ENCODE results near the gene FNDC3B. TPM values are rescaled to one million over a fixed set of nuclear protein-coding genes. Genes with fewer than 3 reads are reported as not detected.

The FNDC3B gene
- total RNA-seq, 5 donors from 2014 or later (not counting 1 experiment from before 2014, with no cell fraction given), result 18.1 to 46.5 (median 23.5) TPM

GRCh38 chr3:172398484-172398883 lies 359.1 kb downstream of the FNDC3B start:
- Mint-ChIP-seq H3K27ac (no peak overlapping the region), H3K9me3 (peaks cover 0 to 11% (median 5%) of the 10 kb centered on the region in 3 donors), H3K4me3 (no peak overlapping the region), H3K36me3 (peaks cover 51% of the 10 kb centered on the region), H3K4me1 (no peaks in the 10 kb centered on the region), H3K27me3 (no peaks in the 10 kb centered on the region)
- Histone ChIP-seq H3K36me3 (ENCODE audit: control insufficient read depth in 2 of 2, extremely low read depth in 1 of 2, insufficient read depth in 1 of 2, low read length in 1 of 2) (peaks cover 0 to 5% of the 10 kb centered on the region in 2 donors), H3K9me3 (no peaks in the 10 kb centered on the region), H3K4me3 (ENCODE audit: control insufficient read depth in 1 of 2, extremely low read depth in 1 of 2, low read length in 1 of 2) (no peak overlapping the region), H3K27me3 (replicated peaks in 1 of 2; ENCODE audit: control insufficient read depth in 2 of 2, extremely low read depth in 1 of 2, insufficient read depth in 2 of 2, low read length in 1 of 2) (no peaks in the 10 kb centered on the region), H3K4me1 (ENCODE audit: control insufficient read depth in 1 of 2, extremely low read depth in 1 of 2, insufficient read depth in 2 of 2, low read length in 2 of 2) (no peaks in the 10 kb centered on the region), H3K27ac (ENCODE audit: low read length) (no peak overlapping the region)
- ATAC-seq (replicated peaks in 1 of 4), result no peak
- ChIA-PET CTCF (no interaction called here), POLR2A (no interaction called here)
- no CpG with 5 or more reads among the region's 4 CpGs for WGBS (ENCODE audit: insufficient coverage)
- no peak for DNase-seq

DNA sequence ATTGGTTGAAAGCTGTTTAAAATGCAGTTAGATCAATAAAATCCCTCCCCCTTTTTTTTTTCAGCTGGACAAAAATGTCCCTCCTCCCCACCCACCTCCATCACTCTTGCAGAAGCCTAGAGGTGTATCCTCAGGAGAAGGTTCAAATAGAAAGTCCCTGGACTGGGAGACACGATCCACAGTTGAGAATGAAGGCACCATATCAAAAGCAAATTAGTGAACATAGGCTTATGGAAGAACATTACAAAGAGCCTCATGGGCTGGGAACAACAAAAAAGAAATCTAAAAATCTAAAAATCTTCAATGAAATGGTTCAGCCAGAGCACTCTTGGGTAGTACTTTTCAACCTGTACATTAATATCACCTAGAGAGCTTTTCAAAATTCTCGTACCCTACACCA lies 362.7 kb downstream of the FNDC3B start:
- Mint-ChIP-seq H3K4me1 (no peaks in the 10 kb centered on the region), H3K4me3 (no peak overlapping the region), H3K27ac (no peak overlapping the region), H3K36me3 (peaks cover 37% of the 10 kb centered on the region), H3K27me3 (no peaks in the 10 kb centered on the region), H3K9me3 (peaks cover 0 to 11% (median 5%) of the 10 kb centered on the region in 3 donors)
- no peak overlapping the region for H3K27ac ChIP-seq (ENCODE audit: low read length)
- ChIA-PET POLR2A (interaction anchor here in 1 of 2 donors (0.6 kb wide), 1 partner anchor 665 kb away, joined by 3 read pairs; no protein-coding TSS in a partner anchor), CTCF (no interaction called here)
- no CpG with 5 or more reads among the region's 2 CpGs for WGBS (ENCODE audit: insufficient coverage)
- ATAC-seq (replicated peaks in 1 of 4) (no peak), DNase-seq (no peak)
- H3K4me1 ChIP-seq (ENCODE audit: control insufficient read depth in 1 of 2, extremely low read depth in 1 of 2, insufficient read depth in 2 of 2, low read length in 2 of 2), result no peaks in the 10 kb centered on the region
- no peaks in the 10 kb centered on the region for H3K27me3 ChIP-seq (replicated peaks in 1 of 2; ENCODE audit: control insufficient read depth in 2 of 2, extremely low read depth in 1 of 2, insufficient read depth in 2 of 2, low read length in 1 of 2)
- no peaks in the 10 kb centered on the region for H3K9me3 ChIP-seq
- H3K4me3 ChIP-seq (ENCODE audit: control insufficient read depth in 1 of 2, extremely low read depth in 1 of 2, low read length in 1 of 2), result no peak overlapping the region
- H3K36me3 ChIP-seq (ENCODE audit: control insufficient read depth in 2 of 2, extremely low read depth in 1 of 2, insufficient read depth in 1 of 2, low read length in 1 of 2), result peaks cover 0 to 5% of the 10 kb centered on the region in 2 donors

- ATAC-seq (replicated peaks in 1 of 4) (no peak), DNase-seq (no peak)
- peaks cover 0 to 3% of the 10 kb centered on the region in 2 donors for H3K36me3 ChIP-seq (ENCODE audit: control insufficient read depth in 2 of 2, extremely low read depth in 1 of 2, insufficient read depth in 1 of 2, low read length in 1 of 2)
- Mint-ChIP-seq H3K27ac (no peak overlapping the region), H3K4me1 (no peaks in the 10 kb centered on the region), H3K36me3 (peaks cover 34% of the 10 kb centered on the region), H3K4me3 (no peak overlapping the region), H3K9me3 (peaks cover 0 to 11% (median 5%) of the 10 kb centered on the region in 3 donors), H3K27me3 (no peaks in the 10 kb centered on the region)
- CTCF ChIA-PET, result no interaction called here
- H3K4me1 ChIP-seq (ENCODE audit: control insufficient read depth in 1 of 2, extremely low read depth in 1 of 2, insufficient read depth in 2 of 2, low read length in 2 of 2), result no peaks in the 10 kb centered on the region
- POLR2A ChIA-PET, result no interaction called here
- no peaks in the 10 kb centered on the region for H3K27me3 ChIP-seq (replicated peaks in 1 of 2; ENCODE audit: control insufficient read depth in 2 of 2, extremely low read depth in 1 of 2, insufficient read depth in 2 of 2, low read length in 1 of 2)
- H3K4me3 ChIP-seq (ENCODE audit: control insufficient read depth in 1 of 2, extremely low read depth in 1 of 2, low read length in 1 of 2), result no peak overlapping the region
- no CpG with 5 or more reads among the region's 8 CpGs for WGBS (ENCODE audit: insufficient coverage)
- no peak overlapping the region for H3K27ac ChIP-seq (ENCODE audit: low read length)
- H3K9me3 ChIP-seq, result no peaks in the 10 kb centered on the region
Observed at GRCh38 chr3:172402892-172403643, 363.7 kb downstream of the FNDC3B start.

GRCh38 chr3:172404237-172404962 lies 365.0 kb downstream of the FNDC3B start:
- Mint-ChIP-seq H3K27me3 (no peaks in the 10 kb centered on the region), H3K27ac (no peak overlapping the region), H3K9me3 (peaks cover 0 to 11% (median 5%) of the 10 kb centered on the region in 3 donors), H3K4me3 (no peak overlapping the region), H3K4me1 (no peaks in the 10 kb centered on the region), H3K36me3 (peaks cover 26% of the 10 kb centered on the region)
- DNase-seq (no peak), ATAC-seq (replicated peaks in 1 of 4) (no peak)
- 93% methylated on average over 6 of the region's 12 CpGs for WGBS (ENCODE audit: insufficient coverage)
- Histone ChIP-seq H3K4me1 (ENCODE audit: control insufficient read depth in 1 of 2, extremely low read depth in 1 of 2, insufficient read depth in 2 of 2, low read length in 2 of 2) (no peaks in the 10 kb centered on the region), H3K27me3 (replicated peaks in 1 of 2; ENCODE audit: control insufficient read depth in 2 of 2, extremely low read depth in 1 of 2, insufficient read depth in 2 of 2, low read length in 1 of 2) (no peaks in the 10 kb centered on the region), H3K27ac (ENCODE audit: low read length) (no peak overlapping the region), H3K4me3 (ENCODE audit: control insufficient read depth in 1 of 2, extremely low read depth in 1 of 2, low read length in 1 of 2) (no peak overlapping the region), H3K36me3 (ENCODE audit: control insufficient read depth in 2 of 2, extremely low read depth in 1 of 2, insufficient read depth in 1 of 2, low read length in 1 of 2) (no peaks in the 10 kb centered on the region), H3K9me3 (no peaks in the 10 kb centered on the region)
- CTCF ChIA-PET, result no interaction called here
- POLR2A ChIA-PET, result no interaction called here

GRCh38 chr3:172405914-172406313 lies 366.5 kb downstream of the FNDC3B start:
- H3K9me3 ChIP-seq, result no peaks in the 10 kb centered on the region
- H3K4me3 ChIP-seq (ENCODE audit: control insufficient read depth in 1 of 2, extremely low read depth in 1 of 2, low read length in 1 of 2), result no peak overlapping the region
- no peak overlapping the region for H3K27ac ChIP-seq (ENCODE audit: low read length)
- POLR2A ChIA-PET, result no interaction called here
- Mint-ChIP-seq H3K4me1 (no peaks in the 10 kb centered on the region), H3K9me3 (peaks cover 0 to 11% (median 5%) of the 10 kb centered on the region in 3 donors), H3K27me3 (peaks cover 0 to 2% of the 10 kb centered on the region in 2 donors), H3K27ac (no peak overlapping the region), H3K4me3 (no peak overlapping the region), H3K36me3 (peaks cover 18% of the 10 kb centered on the region)
- no peak for ATAC-seq (replicated peaks in 1 of 4)
- no peaks in the 10 kb centered on the region for H3K36me3 ChIP-seq (ENCODE audit: control insufficient read depth in 2 of 2, extremely low read depth in 1 of 2, insufficient read depth in 1 of 2, low read length in 1 of 2)
- no CpG with 5 or more reads among the region's 2 CpGs for WGBS (ENCODE audit: insufficient coverage)
- H3K4me1 ChIP-seq (ENCODE audit: control insufficient read depth in 1 of 2, extremely low read depth in 1 of 2, insufficient read depth in 2 of 2, low read length in 2 of 2), result no peaks in the 10 kb centered on the region
- CTCF ChIA-PET, result interaction anchor here in 1 of 2 donors (0.6 kb wide), 1 partner anchor 423 kb away, joined by 3 read pairs; no protein-coding TSS in a partner anchor
- peaks cover 0 to 4% of the 10 kb centered on the region in 2 experiments for H3K27me3 ChIP-seq (replicated peaks in 1 of 2; ENCODE audit: control insufficient read depth in 2 of 2, extremely low read depth in 1 of 2, insufficient read depth in 2 of 2, low read length in 1 of 2)
- no peak for DNase-seq

- no peaks in the 10 kb centered on the region for H3K4me1 Mint-ChIP-seq
- H3K4me3 ChIP-seq (ENCODE audit: control insufficient read depth in 1 of 2, extremely low read depth in 1 of 2, low read length in 1 of 2), result no peak overlapping the region
- H3K4me3 Mint-ChIP-seq, result no peak overlapping the region
- POLR2A ChIA-PET, result no interaction called here
- H3K4me1 ChIP-seq (ENCODE audit: control insufficient read depth in 1 of 2, extremely low read depth in 1 of 2, insufficient read depth in 2 of 2, low read length in 2 of 2), result no peaks in the 10 kb centered on the region
- H3K36me3 Mint-ChIP-seq, result no peaks in the 10 kb centered on the region
- no peaks in the 10 kb centered on the region for H3K36me3 ChIP-seq (ENCODE audit: control insufficient read depth in 2 of 2, extremely low read depth in 1 of 2, insufficient read depth in 1 of 2, low read length in 1 of 2)
- 75% methylated on average over 2 of the region's 3 CpGs for WGBS (ENCODE audit: insufficient coverage)
- H3K9me3 ChIP-seq, result no peaks in the 10 kb centered on the region
- no peak for ATAC-seq (replicated peaks in 1 of 4)
- no peak overlapping the region for H3K27ac Mint-ChIP-seq
- H3K27me3 Mint-ChIP-seq, result peaks cover 0 to 2% of the 10 kb centered on the region in 2 donors
- H3K27me3 ChIP-seq (replicated peaks in 1 of 2; ENCODE audit: control insufficient read depth in 2 of 2, extremely low read depth in 1 of 2, insufficient read depth in 2 of 2, low read length in 1 of 2), result peaks cover 0 to 6% of the 10 kb centered on the region in 2 experiments
- no peaks in the 10 kb centered on the region for H3K9me3 Mint-ChIP-seq
- no peak overlapping the region for H3K27ac ChIP-seq (ENCODE audit: low read length)
- no peak for DNase-seq
- CTCF ChIA-PET, result no interaction called here
Observed at GRCh38 chr3:172407872-172408271, 368.5 kb downstream of the FNDC3B start.

Data from T-cell (primary cell).